Astrocyte of the cerebellum (primary cell): ENCODE data around the gene APP.

Source experiments
- DNase-seq: peaks from one replicate; pipeline ENCODE4 v3.0.0-alpha.2; 2011; ENCODE audit warnings: low read depth
- H3K4me3 ChIP-seq: 2 replicates; pipeline ENCODE4 v1.5.1; 2011; ENCODE audit warnings: mild to moderate bottlenecking, low read depth, low read length, moderate library complexity
- CTCF ChIP-seq: IDR thresholded peaks from 2 replicates; pipeline ENCODE4 v1.5.1; 2012; ENCODE audit warnings: low read length, low read depth, moderate library complexity, mild to moderate bottlenecking; ENCODE audit errors: missing control alignments
- in situ Hi-C: cut with HindIII; loops from 2 replicates; pipeline ENCODE4 v1.10.0; 2017; ENCODE audit warnings: low sequenced_read_pairs

APP gene

GRCh38 chr21:25901330-25901979, 269.1 kb downstream of the APP start:
- TF ChIP-seq CTCF = no peak
- no peak for DNase-seq
- in situ Hi-C loops = no loop called here
- H3K4me3 ChIP-seq = no peak overlapping the region

GRCh38 chr21:25898671-25899070, 271.9 kb downstream of the APP start:
- H3K4me3 ChIP-seq = no peak overlapping the region
- TF ChIP-seq CTCF = no peak
- in situ Hi-C loops = loop anchor here (10.0 kb wide), 1 partner anchor 146 kb away; no protein-coding TSS in a partner anchor
- no peak for DNase-seq

- no peak overlapping the region for H3K4me3 ChIP-seq
- DNase-seq = no peak
- TF ChIP-seq CTCF = no peak
- in situ Hi-C loops = loop anchor here (10.0 kb wide), 1 partner anchor 147 kb away; no protein-coding TSS in a partner anchor
These were observed 273.2 kb downstream of the APP start for GRCh38 chr21:25897383-25897782.

GRCh38 chr21:25896501-25897056, 274.0 kb downstream of the APP start:
- no peak overlapping the region for H3K4me3 ChIP-seq
- no peak for TF ChIP-seq CTCF
- DNase-seq = no peak
- in situ Hi-C loops = loop anchor here (10.0 kb wide), 1 partner anchor 148 kb away; no protein-coding TSS in a partner anchor

- H3K4me3 ChIP-seq = no peak overlapping the region
- TF ChIP-seq CTCF = peak; percentile 57
- DNase-seq = no peak
- in situ Hi-C loops = loop anchor here (10.0 kb wide), 1 partner anchor 149 kb away; no protein-coding TSS in a partner anchor
These were observed 274.9 kb downstream of the APP start for GRCh38 chr21:25895565-25896205.

GRCh38 chr21:25893191-25893590, 277.4 kb downstream of the APP start:
- in situ Hi-C loops = loop anchor here (10.0 kb wide), 1 partner anchor 152 kb away; no protein-coding TSS in a partner anchor
- no peak overlapping the region for H3K4me3 ChIP-seq
- DNase-seq = no peak
- no peak for TF ChIP-seq CTCF
